AG04449 (cell line): ENCODE measurements around the gene CLMN.

Experiments
- CTCF ChIA-PET: fragments of 350-600 bp; formaldehyde crosslinking; extraction: SDS; loops from one replicate; lab custom pipeline; 2021; ENCODE audit warnings: antibody characterized with exemption; lab: Yijun Ruan, JAX
- POLR2A ChIA-PET: fragments of 400-600, 350-600 bp; formaldehyde crosslinking; extraction: SDS; loops from one replicate; lab custom pipeline; 2020; ENCODE audit warnings: antibody characterized with exemption, inconsistent platforms; lab: Yijun Ruan, JAX
- DNase-seq: peaks from one replicate; pipeline ENCODE4 v3.0.0-alpha.2; 2010; ENCODE audit warnings: low read depth, low spot score
- H3K4me3 ChIP-seq: 2 replicates; pipeline ENCODE4 v1.5.1; 2011; ENCODE audit warnings: low read depth, mild to moderate bottlenecking, control low read depth, low read length
- CTCF ChIP-seq: IDR thresholded peaks from one replicate; pipeline ENCODE4 v1.5.1; 2011; ENCODE audit warnings: mild to moderate bottlenecking, moderate library complexity, low read length, control low read depth, inconsistent platforms; ENCODE audit not compliant: insufficient read depth; ENCODE audit errors: missing control alignments

The CLMN gene

GRCh38 chr14:95213774-95214173, 105.9 kb downstream of the CLMN start:
- no peak for DNase-seq
- ChIA-PET CTCF (no interaction called here), POLR2A (no interaction called here)
- TF ChIP-seq CTCF = no peak
- H3K4me3 ChIP-seq = no peak overlapping the region

GRCh38 chr14:95211721-95212504, 107.8 kb downstream of the CLMN start:
- ChIA-PET POLR2A (no interaction called here), CTCF (no interaction called here)
- no peak for DNase-seq
- H3K4me3 ChIP-seq = no peak overlapping the region
- no peak for TF ChIP-seq CTCF

- H3K4me3 ChIP-seq = no peak overlapping the region
- TF ChIP-seq CTCF = no peak
- DNase-seq = no peak
- ChIA-PET POLR2A (no interaction called here), CTCF (no interaction called here)
These were observed 109.0 kb downstream of the CLMN start for GRCh38 chr14:95210699-95211098.

GRCh38 chr14:95208598-95208997, 111.1 kb downstream of the CLMN start:
- no peak for DNase-seq
- no peak for TF ChIP-seq CTCF
- CTCF ChIA-PET = no interaction called here
- H3K4me3 ChIP-seq = no peak overlapping the region
- POLR2A ChIA-PET = no interaction called here

- TF ChIP-seq CTCF = no peak
- ChIA-PET CTCF (no interaction called here), POLR2A (no interaction called here)
- DNase-seq = no peak
- H3K4me3 ChIP-seq = no peak overlapping the region
These were observed 112.1 kb downstream of the CLMN start for GRCh38 chr14:95207475-95208233.

GRCh38 chr14:95206534-95206933, 113.2 kb downstream of the CLMN start:
- ChIA-PET POLR2A (no interaction called here), CTCF (no interaction called here)
- no peak for TF ChIP-seq CTCF
- DNase-seq = no peak
- no peak overlapping the region for H3K4me3 ChIP-seq
